CD4-positive, alpha-beta memory T cell (primary cell): ENCODE results near the gene SGTA. TPM values are rescaled to one million over a fixed set of nuclear protein-coding genes. Genes with fewer than 3 reads are reported as not detected.
"Not testable (repeated sequence)": the region's sequence is repeated elsewhere in the genome, so short reads cannot be mapped to it uniquely, and the experiment has no call there.

Experiments used
- CTCF ChIA-PET: fragments of 350-600 bp; sonication (Branson Sonifier 250); formaldehyde crosslinking; loops from one replicate; lab custom pipeline; 2021; ENCODE audit warnings: inconsistent platforms; ENCODE audit not compliant: partially characterized antibody; lab: Charles Lee
- POLR2A ChIA-PET: fragments of 350-600 bp; sonication (Branson Sonifier 250); formaldehyde crosslinking; loops from one replicate; lab custom pipeline; 2021; ENCODE audit not compliant: partially characterized antibody; lab: Charles Lee
- DNase-seq, 5 donors: peaks; one replicate each; pipeline versions ENCODE4 v3.0.0 to v3.0.0-alpha.2; 2020 to 2022; ENCODE audit warnings: mixed read lengths in 1 of 5
- H3K27ac ChIP-seq: one replicate; pipeline ENCODE4 v1.7.0; 2013; ENCODE audit warnings: low read depth, low read length
- H3K27me3 ChIP-seq: 2 replicates; pipeline ENCODE4 v1.7.0; 2013; ENCODE audit warnings: mild to moderate bottlenecking, low read length, moderate library complexity; ENCODE audit not compliant: insufficient read depth
- H3K36me3 ChIP-seq: 2 replicates; pipeline ENCODE4 v1.7.0; 2013; ENCODE audit warnings: mild to moderate bottlenecking, low read length, moderate library complexity; ENCODE audit not compliant: insufficient read depth
- H3K4me1 ChIP-seq: 2 replicates; pipeline ENCODE4 v1.7.0; 2013; ENCODE audit warnings: mild to moderate bottlenecking, low read length, moderate library complexity; ENCODE audit not compliant: insufficient read depth
- H3K4me3 ChIP-seq, 2 donors: one replicate each; pipeline ENCODE4 v1.7.0; 2013; ENCODE audit warnings: low read length in 2 of 2, mild to moderate bottlenecking in 1 of 2
- H3K9me3 ChIP-seq, 2 donors: one replicate each; pipeline ENCODE4 v1.7.0; 2013; ENCODE audit warnings: low read length in 2 of 2, control low read depth in 1 of 2; ENCODE audit not compliant: control insufficient read depth in 1 of 2
- H3K27ac Mint-ChIP-seq, 7 donors: one replicate each; pipeline ENCODE4 v1.8.0; 2020 to 2021; ENCODE audit warnings: mixed read lengths in 7 of 7, mild to moderate bottlenecking in 6 of 7, inconsistent platforms in 3 of 7, moderate library complexity in 3 of 7
- H3K27me3 Mint-ChIP-seq, 2 donors: one replicate each; pipeline ENCODE4 v1.8.0; 2020 to 2021; ENCODE audit warnings: mixed read lengths in 2 of 2
- H3K36me3 Mint-ChIP-seq, 2 donors: one replicate each; pipeline ENCODE4 v1.8.0; 2020 to 2021; ENCODE audit warnings: mixed read lengths in 2 of 2, inconsistent platforms in 1 of 2, mild to moderate bottlenecking in 1 of 2
- H3K4me1 Mint-ChIP-seq, 4 donors: one replicate each; pipeline ENCODE4 v1.8.0; 2020 to 2021; ENCODE audit warnings: mixed read lengths in 4 of 4, mild to moderate bottlenecking in 1 of 4
- H3K4me3 Mint-ChIP-seq, 8 donors: one replicate each; pipeline ENCODE4 v1.8.0; 2020 to 2021; ENCODE audit warnings: mixed read lengths in 8 of 8, mild to moderate bottlenecking in 7 of 8, moderate library complexity in 6 of 8, inconsistent platforms in 3 of 8
- H3K9me3 Mint-ChIP-seq, 8 donors: one replicate each; pipeline ENCODE4 v1.8.0; 2020 to 2021; ENCODE audit warnings: mixed read lengths in 8 of 8, mild to moderate bottlenecking in 5 of 8, inconsistent platforms in 3 of 8, moderate library complexity in 1 of 8
- intact Hi-C: fragments of 100-400 bp; cut with micrococcal nuclease; formaldehyde crosslinking; loops from one replicate; pipeline ENCODE4 v1.15.1; 2023
- polyA plus RNA-seq, 2 donors: library from polyadenylated mRNA; unstranded; fragments of 300-500 nt; fragmentation: Illumina TruSeq; gene quantifications; one replicate each; pipeline ENCODE4 v1.2.3, GENCODE V29; 2021
- total RNA-seq, 2 experiments: library from RNA; stranded (reverse); gene quantifications; one replicate each; pipeline ENCODE4 v1.2.3, GENCODE V29; 2021

SGTA gene
- total and polyA plus RNA-seq, 4 experiments from 2014 or later = 27.7 to 37.8 (median 36.0) TPM

DNA sequence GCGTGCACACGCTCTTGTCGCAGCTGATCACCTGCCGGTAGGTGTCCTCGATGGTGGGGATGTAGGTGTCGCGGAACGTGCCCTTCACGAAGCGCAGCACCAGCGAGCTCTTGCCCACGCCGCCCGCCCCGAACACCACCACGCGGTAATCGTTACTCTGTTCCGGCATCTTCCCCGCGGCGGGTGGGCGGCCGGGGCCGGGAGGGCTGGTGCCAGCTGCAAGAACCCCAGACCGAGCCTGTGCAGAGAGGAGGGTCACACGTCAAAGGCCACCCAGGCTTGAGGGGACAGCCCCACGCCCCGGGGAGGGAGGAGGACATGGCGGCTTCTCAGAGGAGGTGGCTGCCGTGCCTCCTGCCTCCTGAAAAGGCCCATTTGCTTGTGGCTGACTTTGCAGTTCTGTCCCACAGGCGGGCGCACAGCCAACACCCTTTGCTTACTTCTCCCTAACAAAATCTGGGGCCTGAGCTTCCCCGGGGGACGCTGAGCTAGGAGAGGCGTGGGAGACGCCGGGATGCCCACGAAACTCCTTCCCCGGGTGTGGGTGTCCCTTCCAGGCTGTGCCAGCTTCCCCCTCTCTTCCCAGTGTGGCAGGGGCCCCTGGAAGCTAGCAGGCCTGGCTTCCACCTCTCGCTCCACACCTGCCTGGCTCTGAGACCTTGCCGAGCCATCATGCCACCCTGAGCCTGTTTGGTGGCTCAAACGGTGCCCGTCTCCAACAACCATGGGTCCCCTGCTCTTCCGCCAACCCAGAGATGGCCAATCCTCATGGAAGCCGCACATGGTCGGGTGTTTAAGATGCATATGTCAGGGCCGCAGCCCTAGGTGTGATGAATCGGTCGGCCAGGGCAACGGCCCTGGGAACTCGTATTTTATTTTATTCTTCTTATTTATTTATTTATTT lies 65.2 kb downstream of the SGTA start:
- peaks cover 13 to 17% of the 10 kb centered on the region in 2 donors for H3K27me3 Mint-ChIP-seq
- peaks cover 0 to 5% of the 10 kb centered on the region in 2 donors for H3K36me3 Mint-ChIP-seq
- no peak overlapping the region for H3K4me3 Mint-ChIP-seq
- DNase-seq = no peak
- POLR2A ChIA-PET = interaction anchor here (1.0 kb wide), 1 partner anchor 16 kb away, joined by 3 read pairs; the partner anchor contains the start of gene GNG7
- CTCF ChIA-PET = no interaction called here
- H3K27ac Mint-ChIP-seq = no peak overlapping the region
- intact Hi-C loops = no loop called here
- H3K4me3 ChIP-seq = no peak overlapping the region
- H3K27ac ChIP-seq = no peak overlapping the region
- peaks cover 5% of the 10 kb centered on the region for H3K27me3 ChIP-seq
- no peaks in the 10 kb centered on the region for H3K36me3 ChIP-seq
- peaks cover 0 to 11% (median 6%) of the 10 kb centered on the region in 8 donors for H3K9me3 Mint-ChIP-seq
- H3K4me1 Mint-ChIP-seq = peaks cover 0 to 11% (median 6%) of the 10 kb centered on the region in 4 donors
- no peaks in the 10 kb centered on the region for H3K9me3 ChIP-seq
- no peaks in the 10 kb centered on the region for H3K4me1 ChIP-seq

DNA sequence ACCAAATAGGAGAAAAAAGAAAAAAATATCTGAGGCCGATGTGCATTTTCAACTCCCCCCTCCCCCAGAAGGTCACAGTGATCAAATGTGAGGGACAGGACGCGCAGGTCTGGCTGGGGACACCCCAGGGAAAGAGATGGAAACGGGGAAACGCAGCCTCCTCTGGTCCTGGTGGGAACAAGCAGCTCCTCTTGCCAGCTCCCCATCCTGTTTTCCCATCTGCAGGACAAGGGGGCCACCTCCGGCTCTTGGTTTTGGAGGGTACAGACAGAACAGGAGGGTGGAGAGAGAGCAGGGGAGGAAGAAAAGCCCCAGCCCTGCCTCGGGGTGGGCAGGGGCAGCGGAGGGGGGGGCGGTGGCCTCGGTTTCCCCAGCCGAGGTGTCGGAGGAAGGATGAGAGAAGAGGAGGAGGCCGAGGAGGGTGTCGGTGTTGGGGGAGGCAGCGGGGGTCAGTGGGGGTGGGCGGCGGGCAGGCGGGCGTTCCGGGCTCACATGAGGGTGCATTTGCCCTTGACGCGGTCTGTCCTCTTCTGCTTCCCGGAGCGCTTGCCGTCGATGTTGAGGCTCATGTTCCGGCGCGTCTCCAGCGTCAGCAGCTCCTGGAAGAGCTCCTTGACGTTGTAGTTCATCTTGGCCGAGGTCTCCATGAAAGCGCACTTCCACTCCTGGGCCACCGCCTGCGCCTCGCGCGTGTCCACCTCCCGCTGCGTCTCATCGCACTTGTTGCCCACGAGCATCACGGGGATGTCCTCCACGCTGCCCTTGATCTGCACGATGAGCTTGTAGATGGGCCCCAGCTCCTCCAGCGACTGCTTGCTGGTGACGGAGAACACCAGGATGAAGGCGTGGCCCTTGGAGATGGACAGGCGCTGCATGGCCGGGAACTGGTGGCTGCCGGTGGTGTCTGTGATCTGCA lies 66.1 kb downstream of the SGTA start:
- Mint-ChIP-seq H3K27me3 (peaks cover 10 to 17% of the 10 kb centered on the region in 2 donors), H3K27ac (no peak overlapping the region), H3K4me3 (no peak overlapping the region), H3K9me3 (peaks cover 0 to 11% (median 6%) of the 10 kb centered on the region in 8 donors), H3K36me3 (peaks cover 0 to 5% of the 10 kb centered on the region in 2 donors), H3K4me1 (peaks cover 0 to 11% (median 6%) of the 10 kb centered on the region in 4 donors)
- Histone ChIP-seq H3K27me3 (peaks cover 2% of the 10 kb centered on the region), H3K4me1 (no peaks in the 10 kb centered on the region), H3K36me3 (no peaks in the 10 kb centered on the region), H3K27ac (no peak overlapping the region), H3K4me3 (no peak overlapping the region), H3K9me3 (no peaks in the 10 kb centered on the region)
- DNase-seq = no peak
- POLR2A ChIA-PET = interaction anchor here (1.0 kb wide), 1 partner anchor 15 kb away, joined by 3 read pairs; the partner anchor contains the start of gene GNG7
- intact Hi-C loops = no loop called here
- CTCF ChIA-PET = no interaction called here

- Mint-ChIP-seq H3K4me1 (peaks cover 0 to 11% (median 5%) of the 10 kb centered on the region in 4 donors), H3K4me3 (no peak overlapping the region), H3K27me3 (peaks cover 8 to 16% of the 10 kb centered on the region in 2 donors), H3K9me3 (peaks cover 0 to 11% (median 6%) of the 10 kb centered on the region in 8 donors), H3K27ac (no peak overlapping the region), H3K36me3 (peaks cover 0 to 5% of the 10 kb centered on the region in 2 donors)
- Histone ChIP-seq H3K27ac (no peak overlapping the region), H3K4me1 (no peaks in the 10 kb centered on the region), H3K27me3 (no peaks in the 10 kb centered on the region), H3K4me3 (no peak overlapping the region), H3K9me3 (no peaks in the 10 kb centered on the region), H3K36me3 (no peaks in the 10 kb centered on the region)
- ChIA-PET CTCF (no interaction called here), POLR2A (no interaction called here)
- DNase-seq = no peak
- intact Hi-C loops = no loop called here
Observed at GRCh38 chr19:2716275-2716650, 66.8 kb downstream of the SGTA start.

GRCh38 chr19:2715470-2716274 lies 67.4 kb downstream of the SGTA start:
- no peaks in the 10 kb centered on the region for H3K27me3 ChIP-seq
- Mint-ChIP-seq H3K27ac (no peak overlapping the region), H3K36me3 (peaks cover 0 to 5% of the 10 kb centered on the region in 2 donors), H3K27me3 (peaks cover 8 to 16% of the 10 kb centered on the region in 2 donors), H3K4me1 (peaks cover 0 to 11% (median 5%) of the 10 kb centered on the region in 4 donors), H3K9me3 (peaks cover 0 to 11% (median 6%) of the 10 kb centered on the region in 8 donors), H3K4me3 (no peak overlapping the region)
- H3K4me3 ChIP-seq = no peak overlapping the region
- H3K4me1 ChIP-seq = no peaks in the 10 kb centered on the region
- H3K9me3 ChIP-seq = no peaks in the 10 kb centered on the region
- no peaks in the 10 kb centered on the region for H3K36me3 ChIP-seq
- ChIA-PET POLR2A (no interaction called here), CTCF (no interaction called here)
- intact Hi-C loops = no loop called here
- DNase-seq = no peak
- H3K27ac ChIP-seq = no peak overlapping the region

GRCh38 chr19:2714531-2715269 lies 68.4 kb downstream of the SGTA start:
- H3K36me3 ChIP-seq = no peaks in the 10 kb centered on the region
- H3K9me3 Mint-ChIP-seq = peaks cover 0 to 11% (median 6%) of the 10 kb centered on the region in 8 donors
- no peaks in the 10 kb centered on the region for H3K27me3 ChIP-seq
- no peaks in the 10 kb centered on the region for H3K4me1 ChIP-seq
- ChIA-PET CTCF (no interaction called here), POLR2A (no interaction called here)
- H3K4me3 ChIP-seq = no peak overlapping the region
- no peak overlapping the region for H3K27ac ChIP-seq
- DNase-seq = no peak
- H3K27ac Mint-ChIP-seq = peak overlapping the region in 1 of 7 donors; percentile 23
- intact Hi-C loops = no loop called here
- H3K27me3 Mint-ChIP-seq = peaks cover 9 to 12% of the 10 kb centered on the region in 2 donors
- H3K9me3 ChIP-seq = no peaks in the 10 kb centered on the region
- H3K4me3 Mint-ChIP-seq = no peak overlapping the region
- H3K36me3 Mint-ChIP-seq = peaks cover 0 to 5% of the 10 kb centered on the region in 2 donors
- H3K4me1 Mint-ChIP-seq = peaks cover 0 to 8% (median 2%) of the 10 kb centered on the region in 4 donors

DNA sequence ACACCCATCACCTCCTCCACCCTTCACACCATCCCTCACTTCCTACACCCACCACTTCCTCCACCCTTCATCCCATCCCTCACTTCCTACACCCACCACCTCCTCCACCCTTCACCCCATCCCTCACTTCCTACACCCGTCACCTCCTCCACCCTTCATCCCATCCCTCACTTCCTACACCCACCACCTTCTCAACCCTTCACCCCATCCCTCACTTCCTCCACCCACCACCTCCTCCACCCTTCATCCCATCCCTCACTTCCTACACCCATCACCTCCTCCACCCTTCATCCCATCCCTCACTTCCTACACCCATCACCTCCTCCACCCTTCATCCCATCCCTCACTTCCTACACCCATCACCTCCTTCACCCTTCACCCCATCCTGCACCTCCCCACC lies 69.0 kb downstream of the SGTA start:
- H3K9me3 ChIP-seq, H3K27me3 ChIP-seq, H3K27ac ChIP-seq, DNase-seq, H3K36me3 Mint-ChIP-seq, H3K4me1 ChIP-seq, H3K36me3 ChIP-seq, H3K4me3 Mint-ChIP-seq, H3K27me3 Mint-ChIP-seq, H3K4me1 Mint-ChIP-seq, CTCF ChIA-PET, POLR2A ChIA-PET, intact Hi-C loops, H3K27ac Mint-ChIP-seq, H3K4me3 ChIP-seq: not testable (repeated sequence)
- peaks cover 0 to 11% (median 6%) of the 10 kb centered on the region in 8 donors for H3K9me3 Mint-ChIP-seq
